VCaP (cell line): ENCODE measurements around the gene CTPS2.

Experiments used
- H3K27ac ChIP-seq: fragments of 450-650 bp; 2 replicates; pipeline ENCODE4 v1.5.1; 2017
- TF ChIP-seq, protein P1 (sequence below): fragments of 450-650 bp; conservative IDR thresholded peaks from 2 replicates; pipeline ENCODE4 v1.5.1; 2017; ENCODE audit warnings: mild to moderate bottlenecking, moderate library complexity

CTPS2 gene

DNA sequence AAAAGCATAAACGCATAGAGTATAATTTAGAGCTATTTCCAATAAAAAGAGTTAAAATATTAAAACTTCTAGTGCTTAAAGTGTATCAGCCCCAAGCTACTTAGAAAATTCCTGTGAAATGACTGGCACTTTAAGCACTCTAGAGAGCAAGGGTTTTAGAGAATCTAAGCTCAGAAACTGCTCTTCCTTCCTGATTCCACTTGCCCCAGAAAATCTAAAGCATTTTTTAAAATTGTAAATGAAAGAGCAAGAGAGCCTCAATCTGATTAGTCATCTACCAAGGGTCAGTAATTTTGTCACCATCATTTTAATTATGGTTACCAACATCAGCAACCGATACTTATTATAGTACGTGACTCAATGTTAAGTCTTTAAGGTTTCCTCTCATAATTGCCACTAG, 25.0 kb downstream of the CTPS2 start:
- TF ChIP-seq, protein P1, sequence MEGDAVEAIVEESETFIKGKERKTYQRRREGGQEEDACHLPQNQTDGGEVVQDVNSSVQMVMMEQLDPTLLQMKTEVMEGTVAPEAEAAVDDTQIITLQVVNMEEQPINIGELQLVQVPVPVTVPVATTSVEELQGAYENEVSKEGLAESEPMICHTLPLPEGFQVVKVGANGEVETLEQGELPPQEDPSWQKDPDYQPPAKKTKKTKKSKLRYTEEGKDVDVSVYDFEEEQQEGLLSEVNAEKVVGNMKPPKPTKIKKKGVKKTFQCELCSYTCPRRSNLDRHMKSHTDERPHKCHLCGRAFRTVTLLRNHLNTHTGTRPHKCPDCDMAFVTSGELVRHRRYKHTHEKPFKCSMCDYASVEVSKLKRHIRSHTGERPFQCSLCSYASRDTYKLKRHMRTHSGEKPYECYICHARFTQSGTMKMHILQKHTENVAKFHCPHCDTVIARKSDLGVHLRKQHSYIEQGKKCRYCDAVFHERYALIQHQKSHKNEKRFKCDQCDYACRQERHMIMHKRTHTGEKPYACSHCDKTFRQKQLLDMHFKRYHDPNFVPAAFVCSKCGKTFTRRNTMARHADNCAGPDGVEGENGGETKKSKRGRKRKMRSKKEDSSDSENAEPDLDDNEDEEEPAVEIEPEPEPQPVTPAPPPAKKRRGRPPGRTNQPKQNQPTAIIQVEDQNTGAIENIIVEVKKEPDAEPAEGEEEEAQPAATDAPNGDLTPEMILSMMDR, result no peak
- H3K27ac ChIP-seq, result no peak overlapping the region

- TF ChIP-seq, protein P1, result no peak
- no peak overlapping the region for H3K27ac ChIP-seq
These were observed 29.3 kb downstream of the CTPS2 start for GRCh38 chrX:16683007-16683664.

GRCh38 chrX:16678689-16679088, 33.8 kb downstream of the CTPS2 start:
- TF ChIP-seq, protein P1, result no peak
- no peak overlapping the region for H3K27ac ChIP-seq

DNA sequence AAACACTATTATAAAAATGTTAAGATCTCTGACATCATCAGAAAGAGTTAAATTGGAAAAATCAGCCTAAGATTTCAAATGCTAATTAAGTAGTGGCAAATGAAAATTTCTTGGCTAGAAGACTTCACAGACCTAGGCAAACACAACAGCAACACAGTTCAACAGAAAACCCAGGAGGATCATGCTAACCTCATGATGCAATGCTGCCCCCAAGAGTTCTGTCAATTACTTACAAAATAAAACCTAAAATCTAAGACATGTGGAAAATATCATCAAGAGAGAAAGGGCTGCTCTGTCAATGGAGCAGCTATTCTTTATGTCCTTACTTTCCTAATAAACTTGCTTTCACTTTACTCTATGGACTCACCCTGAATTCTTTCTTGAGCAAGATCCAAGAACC, 41.5 kb downstream of the CTPS2 start:
- TF ChIP-seq, protein P1, result peak; percentile 70
- H3K27ac ChIP-seq, result no peak overlapping the region

- TF ChIP-seq, protein P1, result no peak
- no peak overlapping the region for H3K27ac ChIP-seq
These were observed 45.9 kb downstream of the CTPS2 start for GRCh38 chrX:16666541-16666940.

GRCh38 chrX:16665089-16665488, 47.4 kb downstream of the CTPS2 start:
- TF ChIP-seq, protein P1, result no peak
- no peak overlapping the region for H3K27ac ChIP-seq

DNA sequence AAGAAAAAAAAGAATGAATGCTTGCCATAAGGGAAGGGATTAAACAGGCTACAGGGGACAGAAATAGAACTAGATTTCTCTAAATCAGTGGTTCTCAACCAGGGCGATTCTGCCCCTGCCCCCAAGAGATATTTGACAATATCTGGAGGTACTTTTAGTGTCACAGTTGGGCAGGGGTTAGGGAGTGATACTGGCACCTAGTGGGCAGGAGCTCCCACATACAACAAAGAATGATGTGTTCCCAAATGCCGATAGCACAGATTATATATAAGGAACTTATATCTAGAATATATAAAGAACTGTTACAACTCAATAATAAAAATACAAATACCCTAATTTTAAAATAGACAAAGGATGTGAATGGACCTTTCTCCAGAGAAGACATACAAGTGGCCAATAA, 47.8 kb downstream of the CTPS2 start:
- TF ChIP-seq, protein P1, result 0 out of 2 replicates have a peak, but pooled peaks have one; percentile 35
- peak overlapping the region; percentile 62 for H3K27ac ChIP-seq
